ENCODE measurements around the gene KMT2D.

KMT2D gene

DNA sequence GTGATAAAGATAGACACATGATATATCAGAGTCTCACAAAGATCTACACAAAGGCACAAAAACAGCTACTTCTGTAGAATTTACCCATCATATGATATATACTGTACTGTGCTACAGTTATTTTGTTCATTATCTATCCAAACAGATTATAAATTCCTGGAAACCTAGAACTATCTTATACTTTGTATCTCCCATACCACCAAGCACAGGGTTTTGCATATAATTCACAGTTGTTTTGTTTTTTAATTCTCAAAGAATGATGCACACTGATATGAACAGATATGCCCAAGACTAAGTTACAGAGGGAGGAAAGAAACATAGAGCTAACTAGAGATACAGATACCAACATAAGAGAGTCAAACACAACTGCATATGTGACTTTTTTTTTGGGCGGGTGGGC is 45.4 kb downstream of the KMT2D start:
- DNase-seq, result no peak

- no peak for DNase-seq
Measured at GRCh38 chr12:49014547-49014946, 46.0 kb downstream of the KMT2D start.

- no peak for DNase-seq
Measured at GRCh38 chr12:49013428-49013827, 47.2 kb downstream of the KMT2D start.

GRCh38 chr12:49012739-49013138 is 47.9 kb downstream of the KMT2D start:
- no peak for DNase-seq
